Activated naive CD4-positive, alpha-beta T cell treated with anti-CD3 and anti-CD28 coated beads, Interleukin-2, amount 50 U/mL, for 72 hours (primary cell): ENCODE data around the gene HTATIP2. TPM values are rescaled to one million over a fixed set of nuclear protein-coding genes. Genes with fewer than 3 reads are reported as not detected.
A peak's percentile ranks its signal among the peaks of the same experiment; 100 is the strongest.

Source experiments
- ATAC-seq, 2 donors: fragments of 150-1000 bp; cut with Tn5 transposase; 2 replicates each; pipeline ENCODE4 v1.10.0; 2021; ENCODE audit warnings: mild to moderate bottlenecking in 2 of 2, moderate library complexity in 2 of 2
- DNase-seq, 2 donors: peaks; one replicate each; pipeline ENCODE4 v3.0.0; 2021 to 2022; ENCODE audit warnings: low spot score in 2 of 2
- H3K27ac Mint-ChIP-seq, 2 donors: one replicate each; pipeline ENCODE4 v1.8.0; 2022; ENCODE audit warnings: mild to moderate bottlenecking in 2 of 2, mixed read lengths in 2 of 2
- H3K36me3 Mint-ChIP-seq, 2 donors: one replicate each; pipeline ENCODE4 v1.8.0; 2022; ENCODE audit warnings: mixed read lengths in 2 of 2
- H3K9me3 Mint-ChIP-seq, 2 donors: one replicate each; pipeline ENCODE4 v1.8.0; 2022; ENCODE audit warnings: mixed read lengths in 2 of 2
- total RNA-seq, 2 donors: library from RNA; stranded (reverse); gene quantifications; one replicate each; pipeline ENCODE4 v1.2.3, GENCODE V29; 2022

The HTATIP2 gene
- total RNA-seq, 2 donors from 2014 or later = 51.9 to 67.0 TPM

- no peak overlapping the region for H3K27ac Mint-ChIP-seq
- peaks cover 11 to 12% of the 10 kb centered on the region in 2 donors for H3K36me3 Mint-ChIP-seq
- ATAC-seq (no peak), DNase-seq (no peak)
- H3K9me3 Mint-ChIP-seq = no peaks in the 10 kb centered on the region
Observed at GRCh38 chr11:20403059-20403458, 39.5 kb downstream of the HTATIP2 start.

- no peak for DNase-seq
- no peak for ATAC-seq
- Mint-ChIP-seq H3K27ac (no peak overlapping the region), H3K36me3 (peaks cover 11 to 21% of the 10 kb centered on the region in 2 donors), H3K9me3 (no peaks in the 10 kb centered on the region)
Observed at GRCh38 chr11:20406484-20406883, 43.0 kb downstream of the HTATIP2 start.

- ATAC-seq = no peak
- Mint-ChIP-seq H3K27ac (no peak overlapping the region), H3K9me3 (no peaks in the 10 kb centered on the region), H3K36me3 (peaks cover 11 to 22% of the 10 kb centered on the region in 2 donors)
- no peak for DNase-seq
Observed at GRCh38 chr11:20407344-20407743, 43.8 kb downstream of the HTATIP2 start.

GRCh38 chr11:20415432-20415831 is 51.9 kb downstream of the HTATIP2 start:
- Mint-ChIP-seq H3K27ac (no peak overlapping the region), H3K36me3 (peaks cover 12 to 16% of the 10 kb centered on the region in 2 donors), H3K9me3 (no peaks in the 10 kb centered on the region)
- ATAC-seq (peak; percentile 20 to 41), DNase-seq (no peak)

- DNase-seq (no peak), ATAC-seq (no peak)
Observed at GRCh38 chr11:20417771-20418170, 54.3 kb downstream of the HTATIP2 start.

GRCh38 chr11:20421946-20422345 is 58.4 kb downstream of the HTATIP2 start:
- H3K27ac Mint-ChIP-seq = peak overlapping the region in 1 of 2 donors; percentile 32

More at GRCh38 chr11:20417771-20418170, 54.3 kb downstream of the HTATIP2 start:
- Mint-ChIP-seq H3K36me3 (peaks cover 15 to 21% of the 10 kb centered on the region in 2 donors), H3K9me3 (no peaks in the 10 kb centered on the region), H3K27ac (peak overlapping the region in 1 of 2 donors; percentile 45)

GRCh38 chr11:20429216-20429615 is 65.7 kb downstream of the HTATIP2 start:
- no peaks in the 10 kb centered on the region for H3K9me3 Mint-ChIP-seq
- no peak overlapping the region for H3K27ac Mint-ChIP-seq
- DNase-seq = no peak
- H3K36me3 Mint-ChIP-seq = peaks cover 9 to 21% of the 10 kb centered on the region in 2 donors
- ATAC-seq = no peak

More at GRCh38 chr11:20421946-20422345, 58.4 kb downstream of the HTATIP2 start:
- H3K9me3 Mint-ChIP-seq = no peaks in the 10 kb centered on the region
- no peak for DNase-seq
- ATAC-seq = peak; percentile 62 to 88
- H3K36me3 Mint-ChIP-seq = peaks cover 9 to 23% of the 10 kb centered on the region in 2 donors

Other genes starting within 250 kb of the HTATIP2 start
- not detected for gene DBX1, start 203.2 kb upstream of the HTATIP2 start, total RNA-seq
- 10 to 100 TPM; 29.2 to 33.6 TPM for gene PRMT3, start 24.0 kb downstream of the HTATIP2 start, total RNA-seq
- not detected for gene SLC6A5, start 235.9 kb downstream of the HTATIP2 start, total RNA-seq